ENCODE results near the gene CDC26.
"Not testable (repeated sequence)": the region's sequence is repeated elsewhere in the genome, so short reads cannot be mapped to it uniquely, and the experiment has no call there.

CDC26 gene

DNA sequence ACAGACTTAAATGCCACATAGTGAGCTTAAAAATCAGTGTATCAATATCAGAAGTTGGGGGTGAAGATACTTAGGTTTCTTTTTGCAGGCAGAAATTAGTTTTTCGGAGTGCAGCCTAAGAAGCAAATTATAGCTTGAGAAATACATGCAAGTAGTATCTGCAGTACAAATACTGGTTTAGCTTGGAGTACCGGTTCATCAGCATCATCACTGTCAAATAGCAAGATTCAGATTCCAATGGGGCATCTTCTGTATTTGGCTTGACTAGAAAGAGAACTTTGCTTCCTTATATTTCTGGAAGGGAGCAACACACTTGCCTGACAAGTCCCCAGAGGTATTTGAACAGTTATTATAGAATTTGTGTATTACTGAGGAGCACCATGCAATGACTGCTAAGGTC, 34.2 kb downstream of the CDC26 start:
- TF ChIP-seq, protein P1, sequence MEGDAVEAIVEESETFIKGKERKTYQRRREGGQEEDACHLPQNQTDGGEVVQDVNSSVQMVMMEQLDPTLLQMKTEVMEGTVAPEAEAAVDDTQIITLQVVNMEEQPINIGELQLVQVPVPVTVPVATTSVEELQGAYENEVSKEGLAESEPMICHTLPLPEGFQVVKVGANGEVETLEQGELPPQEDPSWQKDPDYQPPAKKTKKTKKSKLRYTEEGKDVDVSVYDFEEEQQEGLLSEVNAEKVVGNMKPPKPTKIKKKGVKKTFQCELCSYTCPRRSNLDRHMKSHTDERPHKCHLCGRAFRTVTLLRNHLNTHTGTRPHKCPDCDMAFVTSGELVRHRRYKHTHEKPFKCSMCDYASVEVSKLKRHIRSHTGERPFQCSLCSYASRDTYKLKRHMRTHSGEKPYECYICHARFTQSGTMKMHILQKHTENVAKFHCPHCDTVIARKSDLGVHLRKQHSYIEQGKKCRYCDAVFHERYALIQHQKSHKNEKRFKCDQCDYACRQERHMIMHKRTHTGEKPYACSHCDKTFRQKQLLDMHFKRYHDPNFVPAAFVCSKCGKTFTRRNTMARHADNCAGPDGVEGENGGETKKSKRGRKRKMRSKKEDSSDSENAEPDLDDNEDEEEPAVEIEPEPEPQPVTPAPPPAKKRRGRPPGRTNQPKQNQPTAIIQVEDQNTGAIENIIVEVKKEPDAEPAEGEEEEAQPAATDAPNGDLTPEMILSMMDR (IDR thresholded peaks at IDR 0.05; ENCODE audit: insufficient read depth, low read length, missing control alignments) = no peak
- no peak overlapping the region for H3K4me3 ChIP-seq (ENCODE audit: low read depth, low read length)
- DNase-seq (ENCODE audit: low read depth, low spot score) = no peak
- POLR2A ChIA-PET = no interaction called here
- CTCF ChIA-PET = interaction anchor here (1.2 kb wide), 1 partner anchor 9 kb away, joined by 3 read pairs; no protein-coding TSS in a partner anchor

DNA sequence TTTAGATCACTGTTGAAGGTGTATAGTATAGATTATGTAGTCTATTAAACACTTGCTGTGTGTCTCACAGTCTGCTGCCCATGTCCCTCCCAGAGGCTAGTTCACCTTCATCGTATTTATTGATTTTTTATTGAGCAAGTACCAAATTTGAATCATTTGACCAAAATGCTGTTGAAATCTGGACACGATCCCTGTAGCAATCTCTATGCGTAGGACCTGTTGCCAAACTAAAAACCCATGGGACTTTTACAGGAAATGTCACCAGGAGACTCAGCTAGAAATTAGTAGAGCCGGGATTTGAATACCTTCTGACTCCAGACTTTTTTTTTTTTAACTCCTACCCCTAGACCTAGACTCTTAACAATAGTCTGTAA, 36.5 kb downstream of the CDC26 start:
- POLR2A ChIA-PET = no interaction called here
- no peak for DNase-seq (ENCODE audit: low read depth, low spot score)
- CTCF ChIA-PET = interaction anchor here (1.3 kb wide), 1 partner anchor 10 kb away, joined by 3 read pairs; no protein-coding TSS in a partner anchor
- H3K4me3 ChIP-seq (ENCODE audit: low read depth, low read length) = no peak overlapping the region
- TF ChIP-seq, protein P1 (IDR thresholded peaks at IDR 0.05; ENCODE audit: insufficient read depth, low read length, missing control alignments) = no peak

DNA sequence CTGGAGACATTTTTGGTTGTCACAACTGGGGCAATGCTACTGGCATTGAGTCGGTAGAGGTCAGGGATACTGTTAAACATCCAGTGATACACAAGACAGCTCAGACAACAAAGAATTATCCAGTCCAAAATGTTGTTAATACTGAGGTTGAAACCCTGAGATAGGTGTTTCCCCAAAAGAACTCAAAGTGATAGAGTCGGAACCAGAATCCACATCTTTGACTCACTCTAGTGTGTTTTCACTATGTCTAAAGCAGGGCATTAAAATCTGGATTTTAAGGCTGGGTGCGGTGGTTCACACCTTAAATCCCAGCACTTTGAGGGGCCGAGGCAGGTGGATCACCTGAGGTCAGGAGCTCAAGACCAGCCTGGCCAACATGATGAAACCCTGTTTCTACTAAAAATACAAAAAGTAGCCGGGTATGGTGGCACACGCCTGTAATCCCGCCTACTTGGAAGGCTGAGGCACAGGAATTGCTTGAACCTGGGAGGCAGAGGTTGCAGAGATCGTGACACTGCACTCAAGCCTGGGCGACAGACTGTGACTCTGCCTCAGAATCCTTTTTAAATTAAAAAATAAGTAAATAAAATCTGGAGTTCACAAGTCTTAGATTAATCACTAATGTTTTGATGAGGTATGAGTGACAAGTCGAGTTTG, 37.0 kb downstream of the CDC26 start:
- TF ChIP-seq, protein P1 (IDR thresholded peaks at IDR 0.05; ENCODE audit: insufficient read depth, low read length, missing control alignments) = no peak
- H3K4me3 ChIP-seq (ENCODE audit: low read depth, low read length) = no peak overlapping the region
- POLR2A ChIA-PET = no interaction called here
- CTCF ChIA-PET = interaction anchor here (1.3 kb wide), 1 partner anchor 10 kb away, joined by 3 read pairs; no protein-coding TSS in a partner anchor
- no peak for DNase-seq (ENCODE audit: low read depth, low spot score)

DNA sequence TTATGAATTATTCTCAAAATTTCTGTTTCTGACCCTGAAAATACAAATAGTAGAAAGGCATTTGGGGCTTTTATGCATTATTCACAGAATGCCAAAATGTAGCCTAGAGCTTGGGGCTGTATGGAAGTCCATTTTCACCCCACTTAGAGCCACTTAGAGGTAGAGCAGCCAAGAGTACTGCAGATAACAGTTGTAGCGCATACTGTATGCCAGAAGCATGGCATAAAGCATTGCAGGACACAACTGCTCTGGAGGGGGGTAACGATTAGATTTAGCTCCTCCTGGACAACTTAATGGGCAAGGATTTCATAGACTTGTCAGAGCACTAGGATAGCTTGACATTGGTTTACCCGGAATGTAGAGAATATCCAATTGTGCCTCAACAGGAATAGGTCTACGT, 38.3 kb downstream of the CDC26 start:
- ChIA-PET POLR2A (interaction anchor here (0.5 kb wide), 1 partner anchor 16 kb away, joined by 4 read pairs; the partner anchor contains the start of genes FKBP15 and SLC31A1), CTCF (interaction anchor here (0.6 to 0.9 kb wide), 2 partner anchors 12 to 360 kb away, joined by 3 read pairs; no protein-coding TSS in a partner anchor)
- TF ChIP-seq, protein P1 (IDR thresholded peaks at IDR 0.05; ENCODE audit: insufficient read depth, low read length, missing control alignments) = no peak
- H3K4me3 ChIP-seq (ENCODE audit: low read depth, low read length) = no peak overlapping the region
- no peak for DNase-seq (ENCODE audit: low read depth, low spot score)

DNA sequence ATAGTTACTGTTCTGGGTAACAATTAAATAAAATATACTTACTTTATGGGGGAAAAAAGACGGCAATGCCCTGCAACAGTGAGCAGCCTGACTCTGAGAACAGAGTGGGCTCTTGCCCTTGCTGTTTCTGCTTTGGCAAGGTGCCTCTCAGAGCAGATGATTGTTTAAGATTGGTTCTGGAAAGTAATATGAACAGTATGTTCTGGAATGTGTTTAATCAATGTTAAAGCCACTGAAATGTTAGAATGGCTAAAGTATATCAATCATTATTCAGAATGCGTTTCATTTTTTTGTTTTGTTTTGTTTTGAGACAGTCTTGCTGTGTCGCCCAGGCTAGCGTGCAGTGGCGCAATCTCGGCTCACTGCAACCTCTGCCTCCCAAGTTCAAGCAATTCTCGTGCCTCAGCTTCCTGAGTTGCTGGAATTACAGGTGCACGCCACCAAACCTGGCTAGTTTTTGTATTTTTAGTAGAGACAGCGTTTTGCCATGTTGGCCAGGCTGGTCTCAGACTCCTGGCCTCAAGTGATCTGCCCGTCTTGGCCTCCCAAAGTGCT, 39.6 kb downstream of the CDC26 start:
- CTCF ChIA-PET; POLR2A ChIA-PET; H3K4me3 ChIP-seq (ENCODE audit: low read depth, low read length); DNase-seq (ENCODE audit: low read depth, low spot score): not testable (repeated sequence)

DNA sequence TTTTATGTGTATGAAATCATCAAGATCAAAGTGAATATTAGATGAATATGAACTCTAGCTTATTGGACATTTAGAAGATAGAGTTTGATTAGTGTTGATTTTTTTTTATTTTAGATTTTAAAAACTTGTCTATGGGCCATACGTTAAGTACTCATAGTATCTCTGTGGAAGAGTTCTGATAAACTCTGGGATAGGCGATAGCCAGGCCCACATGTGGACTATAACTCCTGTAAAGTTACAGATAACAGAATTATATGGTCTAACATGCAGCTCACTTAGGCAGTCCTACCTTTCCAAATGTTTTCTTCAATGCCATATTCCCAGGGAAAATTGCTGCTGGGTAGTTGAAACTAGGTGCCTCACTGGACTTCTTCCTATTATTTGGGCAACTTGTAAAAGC, 43.7 kb downstream of the CDC26 start:
- CTCF ChIA-PET = interaction anchor here (1.0 to 1.9 kb wide), 3 partner anchors 9 to 43 kb away, joined by 3 to 6 read pairs (median 3); no protein-coding TSS in a partner anchor
- POLR2A ChIA-PET = interaction anchor here (1.2 kb wide), 1 partner anchor 9 kb away, joined by 3 read pairs; no protein-coding TSS in a partner anchor
- no peak overlapping the region for H3K4me3 ChIP-seq (ENCODE audit: low read depth, low read length)
- DNase-seq (ENCODE audit: low read depth, low spot score) = no peak
- TF ChIP-seq, protein P1 (IDR thresholded peaks at IDR 0.05; ENCODE audit: insufficient read depth, low read length, missing control alignments) = no peak
